22Rv1 (cell line): ENCODE data around the gene ADCY1.

ENCODE experiments used
- ZFX ChIP-seq: fragments of 450-650 bp; IDR thresholded peaks from 2 replicates; pipeline ENCODE4 v1.6.1; 2017; ENCODE audit warnings: antibody characterized with exemption, borderline replicate concordance
- TF ChIP-seq, protein P1 (sequence below): fragments of 450-650 bp; IDR thresholded peaks from 2 replicates; pipeline ENCODE4 v1.5.1; 2017; ENCODE audit warnings: mild to moderate bottlenecking

DNA sequence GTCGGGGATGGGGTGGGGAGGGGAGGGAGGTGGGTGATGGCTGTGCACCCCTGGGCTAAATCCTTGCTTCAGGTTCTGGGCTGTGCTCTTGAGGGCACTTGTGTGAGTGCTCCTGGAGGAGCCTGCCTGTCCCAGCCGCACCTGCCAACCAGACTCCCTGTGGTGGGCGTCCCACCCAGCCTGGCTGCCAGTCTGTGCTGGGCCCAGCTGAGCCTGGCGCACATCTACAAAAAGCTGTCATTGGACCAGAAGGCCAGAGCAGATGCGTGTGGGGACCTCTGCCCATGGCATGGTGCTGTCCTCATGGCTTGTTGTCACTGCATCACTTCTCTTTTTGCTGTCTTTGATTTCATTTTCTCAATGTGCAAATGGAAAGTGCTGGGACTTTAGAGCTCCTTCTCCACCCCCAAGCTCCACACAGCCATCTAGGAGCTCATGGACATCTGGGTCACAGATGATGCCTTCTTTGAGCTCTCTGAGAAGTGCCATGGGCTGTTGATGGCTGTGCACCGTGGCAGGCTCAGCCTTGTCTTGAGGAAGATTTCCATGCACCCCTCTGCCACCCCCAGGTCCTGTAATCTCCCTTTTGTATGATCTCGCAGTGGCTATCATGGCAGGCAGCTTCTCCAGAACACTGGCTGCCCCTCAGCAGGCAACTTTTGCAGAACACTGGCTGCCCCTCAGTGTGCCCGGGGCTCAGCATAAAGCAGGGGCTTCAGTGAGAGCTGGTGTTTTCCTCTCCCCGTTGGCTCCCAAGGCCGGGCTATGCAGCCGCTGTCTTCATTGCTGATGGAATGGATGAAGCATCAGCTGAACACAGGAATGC lies 83.9 kb downstream of the ADCY1 start:
- TF ChIP-seq, protein P1, sequence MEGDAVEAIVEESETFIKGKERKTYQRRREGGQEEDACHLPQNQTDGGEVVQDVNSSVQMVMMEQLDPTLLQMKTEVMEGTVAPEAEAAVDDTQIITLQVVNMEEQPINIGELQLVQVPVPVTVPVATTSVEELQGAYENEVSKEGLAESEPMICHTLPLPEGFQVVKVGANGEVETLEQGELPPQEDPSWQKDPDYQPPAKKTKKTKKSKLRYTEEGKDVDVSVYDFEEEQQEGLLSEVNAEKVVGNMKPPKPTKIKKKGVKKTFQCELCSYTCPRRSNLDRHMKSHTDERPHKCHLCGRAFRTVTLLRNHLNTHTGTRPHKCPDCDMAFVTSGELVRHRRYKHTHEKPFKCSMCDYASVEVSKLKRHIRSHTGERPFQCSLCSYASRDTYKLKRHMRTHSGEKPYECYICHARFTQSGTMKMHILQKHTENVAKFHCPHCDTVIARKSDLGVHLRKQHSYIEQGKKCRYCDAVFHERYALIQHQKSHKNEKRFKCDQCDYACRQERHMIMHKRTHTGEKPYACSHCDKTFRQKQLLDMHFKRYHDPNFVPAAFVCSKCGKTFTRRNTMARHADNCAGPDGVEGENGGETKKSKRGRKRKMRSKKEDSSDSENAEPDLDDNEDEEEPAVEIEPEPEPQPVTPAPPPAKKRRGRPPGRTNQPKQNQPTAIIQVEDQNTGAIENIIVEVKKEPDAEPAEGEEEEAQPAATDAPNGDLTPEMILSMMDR = no peak
- no peak for TF ChIP-seq ZFX
